ENCODE results near the gene LRP1B.

LRP1B gene

DNA sequence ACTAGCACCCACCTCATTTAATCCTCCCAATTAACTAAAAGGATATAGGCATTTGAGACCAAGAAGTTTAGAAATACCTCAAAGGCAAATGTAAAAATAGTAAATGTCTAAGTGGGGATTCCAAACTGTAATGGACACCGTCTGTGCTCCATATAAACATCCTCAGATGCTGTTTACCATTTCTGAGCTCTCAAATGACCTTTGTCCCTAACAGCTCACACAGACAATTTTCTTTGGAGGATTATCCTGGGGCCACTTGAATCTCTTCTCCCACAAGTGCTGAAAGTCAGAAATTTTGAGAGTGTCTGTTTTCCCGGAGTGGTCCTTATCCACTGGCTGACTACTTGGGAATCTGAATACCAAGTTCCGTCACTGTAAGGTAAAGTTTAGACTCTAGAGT is 1418.9 kb downstream of the LRP1B start:
- TF ChIP-seq ISL1 (CRISPR knock-in tag; IDR thresholded peaks at IDR 0.05), result no peak
- no peak for TF ChIP-seq PPARA (CRISPR knock-in tag; IDR thresholded peaks at IDR 0.05; ENCODE audit: borderline replicate concordance)
- no peak for TF ChIP-seq ZNF8 (CRISPR knock-in tag; IDR thresholded peaks at IDR 0.05)
- TF ChIP-seq, protein P1, sequence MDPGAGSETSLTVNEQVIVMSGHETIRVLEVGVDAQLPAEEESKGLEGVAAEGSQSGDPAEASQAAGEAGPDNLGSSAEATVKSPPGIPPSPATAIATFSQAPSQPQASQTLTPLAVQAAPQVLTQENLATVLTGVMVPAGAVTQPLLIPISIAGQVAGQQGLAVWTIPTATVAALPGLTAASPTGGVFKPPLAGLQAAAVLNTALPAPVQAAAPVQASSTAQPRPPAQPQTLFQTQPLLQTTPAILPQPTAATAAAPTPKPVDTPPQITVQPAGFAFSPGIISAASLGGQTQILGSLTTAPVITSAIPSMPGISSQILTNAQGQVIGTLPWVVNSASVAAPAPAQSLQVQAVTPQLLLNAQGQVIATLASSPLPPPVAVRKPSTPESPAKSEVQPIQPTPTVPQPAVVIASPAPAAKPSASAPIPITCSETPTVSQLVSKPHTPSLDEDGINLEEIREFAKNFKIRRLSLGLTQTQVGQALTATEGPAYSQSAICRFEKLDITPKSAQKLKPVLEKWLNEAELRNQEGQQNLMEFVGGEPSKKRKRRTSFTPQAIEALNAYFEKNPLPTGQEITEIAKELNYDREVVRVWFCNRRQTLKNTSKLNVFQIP (CRISPR knock-in tag; IDR thresholded peaks at IDR 0.05; ENCODE audit: borderline replicate concordance, low read depth), result no peak
- no peak for TF ChIP-seq ARNTL (CRISPR knock-in tag; IDR thresholded peaks at IDR 0.05; ENCODE audit: borderline replicate concordance, low read depth)
- TF ChIP-seq, protein P2, sequence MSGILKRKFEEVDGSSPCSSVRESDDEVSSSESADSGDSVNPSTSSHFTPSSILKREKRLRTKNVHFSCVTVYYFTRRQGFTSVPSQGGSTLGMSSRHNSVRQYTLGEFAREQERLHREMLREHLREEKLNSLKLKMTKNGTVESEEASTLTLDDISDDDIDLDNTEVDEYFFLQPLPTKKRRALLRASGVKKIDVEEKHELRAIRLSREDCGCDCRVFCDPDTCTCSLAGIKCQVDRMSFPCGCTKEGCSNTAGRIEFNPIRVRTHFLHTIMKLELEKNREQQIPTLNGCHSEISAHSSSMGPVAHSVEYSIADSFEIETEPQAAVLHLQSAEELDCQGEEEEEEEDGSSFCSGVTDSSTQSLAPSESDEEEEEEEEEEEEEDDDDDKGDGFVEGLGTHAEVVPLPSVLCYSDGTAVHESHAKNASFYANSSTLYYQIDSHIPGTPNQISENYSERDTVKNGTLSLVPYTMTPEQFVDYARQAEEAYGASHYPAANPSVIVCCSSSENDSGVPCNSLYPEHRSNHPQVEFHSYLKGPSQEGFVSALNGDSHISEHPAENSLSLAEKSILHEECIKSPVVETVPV (CRISPR knock-in tag; IDR thresholded peaks at IDR 0.05), result no peak
- TF ChIP-seq RARB (CRISPR knock-in tag; IDR thresholded peaks at IDR 0.05), result no peak
- TF ChIP-seq, protein P3, sequence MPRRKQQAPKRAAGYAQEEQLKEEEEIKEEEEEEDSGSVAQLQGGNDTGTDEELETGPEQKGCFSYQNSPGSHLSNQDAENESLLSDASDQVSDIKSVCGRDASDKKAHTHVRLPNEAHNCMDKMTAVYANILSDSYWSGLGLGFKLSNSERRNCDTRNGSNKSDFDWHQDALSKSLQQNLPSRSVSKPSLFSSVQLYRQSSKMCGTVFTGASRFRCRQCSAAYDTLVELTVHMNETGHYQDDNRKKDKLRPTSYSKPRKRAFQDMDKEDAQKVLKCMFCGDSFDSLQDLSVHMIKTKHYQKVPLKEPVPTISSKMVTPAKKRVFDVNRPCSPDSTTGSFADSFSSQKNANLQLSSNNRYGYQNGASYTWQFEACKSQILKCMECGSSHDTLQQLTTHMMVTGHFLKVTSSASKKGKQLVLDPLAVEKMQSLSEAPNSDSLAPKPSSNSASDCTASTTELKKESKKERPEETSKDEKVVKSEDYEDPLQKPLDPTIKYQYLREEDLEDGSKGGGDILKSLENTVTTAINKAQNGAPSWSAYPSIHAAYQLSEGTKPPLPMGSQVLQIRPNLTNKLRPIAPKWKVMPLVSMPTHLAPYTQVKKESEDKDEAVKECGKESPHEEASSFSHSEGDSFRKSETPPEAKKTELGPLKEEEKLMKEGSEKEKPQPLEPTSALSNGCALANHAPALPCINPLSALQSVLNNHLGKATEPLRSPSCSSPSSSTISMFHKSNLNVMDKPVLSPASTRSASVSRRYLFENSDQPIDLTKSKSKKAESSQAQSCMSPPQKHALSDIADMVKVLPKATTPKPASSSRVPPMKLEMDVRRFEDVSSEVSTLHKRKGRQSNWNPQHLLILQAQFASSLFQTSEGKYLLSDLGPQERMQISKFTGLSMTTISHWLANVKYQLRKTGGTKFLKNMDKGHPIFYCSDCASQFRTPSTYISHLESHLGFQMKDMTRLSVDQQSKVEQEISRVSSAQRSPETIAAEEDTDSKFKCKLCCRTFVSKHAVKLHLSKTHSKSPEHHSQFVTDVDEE (CRISPR knock-in tag; IDR thresholded peaks at IDR 0.05), result no peak
- no peak for TF ChIP-seq TCF4 (CRISPR knock-in tag; IDR thresholded peaks at IDR 0.05; ENCODE audit: borderline replicate concordance)
- TF ChIP-seq, protein P4, sequence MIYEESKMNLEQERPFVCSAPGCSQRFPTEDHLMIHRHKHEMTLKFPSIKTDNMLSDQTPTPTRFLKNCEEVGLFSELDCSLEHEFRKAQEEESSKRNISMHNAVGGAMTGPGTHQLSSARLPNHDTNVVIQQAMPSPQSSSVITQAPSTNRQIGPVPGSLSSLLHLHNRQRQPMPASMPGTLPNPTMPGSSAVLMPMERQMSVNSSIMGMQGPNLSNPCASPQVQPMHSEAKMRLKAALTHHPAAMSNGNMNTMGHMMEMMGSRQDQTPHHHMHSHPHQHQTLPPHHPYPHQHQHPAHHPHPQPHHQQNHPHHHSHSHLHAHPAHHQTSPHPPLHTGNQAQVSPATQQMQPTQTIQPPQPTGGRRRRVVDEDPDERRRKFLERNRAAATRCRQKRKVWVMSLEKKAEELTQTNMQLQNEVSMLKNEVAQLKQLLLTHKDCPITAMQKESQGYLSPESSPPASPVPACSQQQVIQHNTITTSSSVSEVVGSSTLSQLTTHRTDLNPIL (CRISPR knock-in tag; IDR thresholded peaks at IDR 0.05; ENCODE audit: low read depth), result no peak
- no peak for TF ChIP-seq BACH2 (CRISPR knock-in tag; IDR thresholded peaks at IDR 0.05; ENCODE audit: borderline replicate concordance)
- TF ChIP-seq TOX (CRISPR knock-in tag; IDR thresholded peaks at IDR 0.05; ENCODE audit: borderline replicate concordance), result no peak
- TF ChIP-seq, protein P5, sequence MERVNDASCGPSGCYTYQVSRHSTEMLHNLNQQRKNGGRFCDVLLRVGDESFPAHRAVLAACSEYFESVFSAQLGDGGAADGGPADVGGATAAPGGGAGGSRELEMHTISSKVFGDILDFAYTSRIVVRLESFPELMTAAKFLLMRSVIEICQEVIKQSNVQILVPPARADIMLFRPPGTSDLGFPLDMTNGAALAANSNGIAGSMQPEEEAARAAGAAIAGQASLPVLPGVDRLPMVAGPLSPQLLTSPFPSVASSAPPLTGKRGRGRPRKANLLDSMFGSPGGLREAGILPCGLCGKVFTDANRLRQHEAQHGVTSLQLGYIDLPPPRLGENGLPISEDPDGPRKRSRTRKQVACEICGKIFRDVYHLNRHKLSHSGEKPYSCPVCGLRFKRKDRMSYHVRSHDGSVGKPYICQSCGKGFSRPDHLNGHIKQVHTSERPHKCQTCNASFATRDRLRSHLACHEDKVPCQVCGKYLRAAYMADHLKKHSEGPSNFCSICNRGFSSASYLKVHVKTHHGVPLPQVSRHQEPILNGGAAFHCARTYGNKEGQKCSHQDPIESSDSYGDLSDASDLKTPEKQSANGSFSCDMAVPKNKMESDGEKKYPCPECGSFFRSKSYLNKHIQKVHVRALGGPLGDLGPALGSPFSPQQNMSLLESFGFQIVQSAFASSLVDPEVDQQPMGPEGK (CRISPR knock-in tag; IDR thresholded peaks at IDR 0.05; ENCODE audit: borderline replicate concordance), result no peak
- no peak for TF ChIP-seq ZNF70 (CRISPR knock-in tag; IDR thresholded peaks at IDR 0.05)
- no peak for TF ChIP-seq OSR1 (CRISPR knock-in tag; IDR thresholded peaks at IDR 0.05)
- no peak for TF ChIP-seq SNAI2 (CRISPR knock-in tag; IDR thresholded peaks at IDR 0.05)
- no peak for ATAC-seq

DNA sequence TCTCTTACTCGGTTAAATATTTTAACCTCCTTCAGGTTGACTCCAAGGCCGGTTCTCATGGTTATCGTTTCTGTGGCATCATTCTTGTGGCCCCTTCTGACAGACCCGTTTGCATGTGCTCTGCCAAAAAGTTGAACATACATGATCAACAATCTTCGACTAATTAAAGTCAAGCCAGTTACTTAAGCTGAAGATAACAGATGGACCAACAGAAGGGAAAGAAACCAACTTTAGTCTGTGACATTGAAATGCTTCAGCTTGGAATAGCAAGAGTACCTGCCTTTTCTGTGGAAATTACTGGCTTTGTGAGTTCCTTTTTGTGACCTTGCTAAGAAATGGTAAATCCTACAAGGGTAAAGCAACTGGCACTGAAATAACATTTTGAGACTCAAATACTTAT is 1429.1 kb downstream of the LRP1B start:
- TF ChIP-seq RARB (CRISPR knock-in tag; IDR thresholded peaks at IDR 0.05) (no peak), CSDC2 (CRISPR knock-in tag; IDR thresholded peaks at IDR 0.05) (no peak), ZNF70 (CRISPR knock-in tag; IDR thresholded peaks at IDR 0.05) (no peak), SNAI2 (CRISPR knock-in tag; IDR thresholded peaks at IDR 0.05) (no peak), ARNTL (CRISPR knock-in tag; IDR thresholded peaks at IDR 0.05; ENCODE audit: borderline replicate concordance, low read depth) (no peak), TCF4 (CRISPR knock-in tag; IDR thresholded peaks at IDR 0.05; ENCODE audit: borderline replicate concordance) (no peak), OSR1 (CRISPR knock-in tag; IDR thresholded peaks at IDR 0.05) (no peak)
- no peak for ATAC-seq

DNA sequence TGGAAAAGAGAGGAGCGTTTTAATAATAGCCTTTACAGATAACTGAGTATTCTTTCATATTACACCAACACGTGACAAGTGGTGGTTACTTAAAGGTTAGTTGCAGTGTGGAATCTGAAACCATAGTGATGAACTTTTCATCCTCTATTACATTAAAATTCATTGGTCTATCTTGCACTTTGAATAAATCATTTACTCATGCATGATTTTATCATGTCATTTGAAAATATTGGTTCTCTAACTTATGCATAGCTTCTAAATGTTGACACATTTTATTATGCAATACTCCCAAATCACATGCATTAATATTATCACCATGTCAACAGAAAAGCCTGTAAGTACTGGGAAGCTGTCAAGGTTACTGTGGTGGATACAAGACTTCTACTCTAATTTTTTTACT is 1432.2 kb downstream of the LRP1B start:
- ATAC-seq, result no peak
- TF ChIP-seq ESRRG (CRISPR knock-in tag; IDR thresholded peaks at IDR 0.05) (no peak), ZFP3 (CRISPR knock-in tag; IDR thresholded peaks at IDR 0.05) (no peak), CSDC2 (CRISPR knock-in tag; IDR thresholded peaks at IDR 0.05) (no peak), BACH2 (CRISPR knock-in tag; IDR thresholded peaks at IDR 0.05; ENCODE audit: borderline replicate concordance) (no peak), RARB (CRISPR knock-in tag; IDR thresholded peaks at IDR 0.05) (no peak), GLIS3 (CRISPR knock-in tag; IDR thresholded peaks at IDR 0.05) (no peak), TOX (CRISPR knock-in tag; IDR thresholded peaks at IDR 0.05; ENCODE audit: borderline replicate concordance) (no peak), ZNF70 (CRISPR knock-in tag; IDR thresholded peaks at IDR 0.05) (no peak), PPARA (CRISPR knock-in tag; IDR thresholded peaks at IDR 0.05; ENCODE audit: borderline replicate concordance) (no peak), ZFP30 (CRISPR knock-in tag; IDR thresholded peaks at IDR 0.05) (no peak), ISL1 (CRISPR knock-in tag; IDR thresholded peaks at IDR 0.05) (no peak), ZNF565 (CRISPR knock-in tag; conservative IDR thresholded peaks at IDR 0.05; ENCODE audit: low read depth) (no peak), SNAI2 (CRISPR knock-in tag; IDR thresholded peaks at IDR 0.05) (no peak)
- TF ChIP-seq, protein P2 (CRISPR knock-in tag; IDR thresholded peaks at IDR 0.05), result no peak
- TF ChIP-seq, protein P5 (CRISPR knock-in tag; IDR thresholded peaks at IDR 0.05; ENCODE audit: borderline replicate concordance), result no peak
- TF ChIP-seq, protein P1 (CRISPR knock-in tag; IDR thresholded peaks at IDR 0.05; ENCODE audit: borderline replicate concordance, low read depth), result no peak

Data from SK-N-SH treated with all-trans-retinoic acid at 6 μM for 48 hours (cell line).